ENCODE measurements around the gene OPCML.
"Not testable (repeated sequence)": the region's sequence is repeated elsewhere in the genome, so short reads cannot be mapped to it uniquely, and the experiment has no call there.

OPCML gene

DNA sequence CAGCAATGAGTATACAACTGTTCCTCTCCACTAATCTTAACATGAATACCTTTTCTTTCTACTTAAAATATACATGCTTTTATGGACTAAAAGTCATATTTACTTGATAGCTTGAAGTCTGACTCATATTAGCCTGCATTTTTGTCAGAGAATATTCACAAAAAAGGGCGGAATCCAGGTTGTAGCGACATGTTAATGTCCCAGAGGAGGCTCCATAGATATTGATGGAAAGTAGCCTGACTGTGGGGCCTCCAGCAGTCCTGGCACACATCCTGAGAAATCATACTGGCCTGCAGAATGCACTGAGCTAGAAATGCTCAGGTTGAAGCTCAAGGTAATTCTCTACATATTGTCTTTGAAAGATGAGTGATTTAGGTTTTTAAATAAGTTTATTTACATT is 1110.7 kb downstream of the OPCML start:
- no peak for DNase-seq (ENCODE audit: low read depth in 1 of 2, low spot score in 1 of 2)

GRCh38 chr11:132414451-132414850 is 1117.8 kb downstream of the OPCML start:
- DNase-seq (ENCODE audit: low read depth in 1 of 2, low spot score in 1 of 2), result no peak

DNA sequence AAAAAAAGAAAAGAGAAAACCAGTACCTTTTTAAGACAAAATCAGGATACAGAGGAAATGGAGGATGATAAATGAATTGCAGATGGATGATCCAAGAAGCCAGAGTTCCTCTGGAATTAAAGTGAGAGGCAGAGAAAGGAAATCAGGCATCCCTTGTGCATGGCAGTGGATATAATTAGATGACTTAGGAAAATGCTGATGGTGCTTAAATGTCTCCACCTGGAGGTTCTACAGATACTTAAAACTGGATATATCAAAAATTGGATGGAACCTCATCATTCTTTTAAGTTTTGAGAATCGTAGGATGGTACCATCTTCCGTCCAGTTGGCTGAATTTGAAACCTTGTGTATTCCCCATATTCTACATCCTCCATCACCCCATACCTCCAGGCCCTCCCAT is 1121.9 kb downstream of the OPCML start:
- DNase-seq (ENCODE audit: low read depth in 1 of 2, low spot score in 1 of 2), result no peak

- no peak for DNase-seq (ENCODE audit: low read depth in 1 of 2, low spot score in 1 of 2)
Observed at GRCh38 chr11:132409573-132410355, 1122.5 kb downstream of the OPCML start.

DNA sequence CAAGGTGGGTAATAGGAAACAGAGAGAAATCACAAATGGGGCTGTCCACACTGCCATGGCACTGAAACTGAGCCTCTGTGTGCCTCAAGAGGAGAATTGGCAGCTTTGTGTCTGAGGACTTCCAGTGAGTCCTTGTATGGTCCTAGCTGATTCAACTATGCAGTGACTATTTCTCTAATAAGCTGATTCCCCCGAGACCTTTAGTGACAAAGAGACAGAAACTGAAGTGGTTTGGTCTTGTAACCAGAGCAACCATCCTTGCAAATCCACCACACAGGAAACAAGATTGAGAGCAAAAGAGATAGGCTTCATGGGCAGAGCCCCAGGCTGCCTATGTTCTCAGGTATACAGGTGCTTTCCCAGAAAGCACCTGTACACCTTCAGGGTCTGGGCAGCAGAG is 1123.4 kb downstream of the OPCML start:
- no peak for DNase-seq (ENCODE audit: low read depth in 1 of 2, low spot score in 1 of 2)

DNA sequence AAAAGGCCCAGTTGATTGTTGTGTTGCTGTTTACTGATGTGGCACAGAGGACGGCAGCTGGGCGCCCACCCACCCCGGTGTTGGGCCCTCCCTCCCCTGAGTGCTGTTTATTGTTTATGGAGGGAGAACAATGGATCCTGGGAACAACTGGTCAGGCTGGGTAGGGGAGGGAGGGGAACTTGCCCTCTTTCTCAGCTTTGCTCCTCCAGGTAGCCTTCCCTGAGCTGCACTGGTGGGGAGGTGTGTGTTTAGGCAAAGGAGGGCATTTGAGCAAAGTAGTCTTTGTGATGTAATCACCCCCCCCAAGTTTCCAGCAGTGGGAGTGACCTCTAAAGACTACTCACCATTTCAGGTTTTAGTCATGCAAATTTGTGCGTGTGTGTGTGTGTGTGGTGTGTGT is 1126.6 kb downstream of the OPCML start:
- DNase-seq (ENCODE audit: low read depth in 1 of 2, low spot score in 1 of 2), result no peak

DNA sequence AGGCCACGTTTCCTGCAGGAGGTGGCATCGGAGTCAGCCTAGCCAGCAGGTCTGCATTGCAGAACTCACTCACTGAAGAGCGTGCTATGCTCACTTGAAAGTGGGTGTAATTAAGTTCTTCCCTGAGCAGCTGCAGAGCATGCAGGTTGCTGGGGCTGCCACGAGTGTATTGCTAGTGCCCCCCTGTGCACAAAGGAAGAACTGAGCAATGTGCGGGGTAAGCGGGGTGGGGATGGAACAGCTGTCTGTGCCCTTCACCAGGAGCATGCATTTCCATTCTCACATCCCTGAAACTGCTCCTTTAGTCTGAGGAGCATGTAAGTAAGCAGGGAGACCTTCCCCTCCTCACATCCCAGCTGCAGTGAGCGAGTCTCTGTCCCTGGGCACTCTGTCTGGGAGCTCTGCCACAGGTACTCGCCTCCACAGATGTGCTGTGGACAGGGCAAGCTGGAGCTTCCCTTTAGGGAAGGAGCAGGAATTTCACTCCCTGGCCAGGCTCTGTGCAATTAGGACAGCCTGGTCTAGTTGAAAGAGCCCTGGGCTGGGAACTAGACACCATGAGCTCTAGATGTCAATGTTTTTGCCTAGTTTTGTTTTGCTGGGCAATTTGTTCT is 1130.1 kb downstream of the OPCML start:
- DNase-seq (ENCODE audit: low read depth in 1 of 2, low spot score in 1 of 2), result no peak

DNA sequence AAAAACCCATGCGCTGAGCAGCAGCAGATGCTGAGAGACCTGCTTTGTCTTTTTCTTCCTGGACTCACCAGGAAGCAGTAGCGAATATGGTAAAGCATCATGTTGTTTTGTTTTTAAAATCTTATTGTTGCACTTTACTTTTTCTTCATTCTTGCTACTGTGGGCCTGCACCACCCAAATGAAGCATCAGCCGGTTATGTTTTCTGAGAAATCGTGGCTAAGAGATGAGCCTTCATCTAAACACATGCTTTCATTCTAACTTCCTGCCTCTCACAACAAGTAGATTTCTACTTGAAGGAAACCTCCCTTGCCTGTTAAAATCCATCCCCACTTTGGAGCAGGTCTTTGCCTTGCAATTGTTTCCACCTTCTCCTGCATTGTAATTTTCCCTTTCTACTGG is 1136.0 kb downstream of the OPCML start:
- DNase-seq (ENCODE audit: low read depth in 1 of 2, low spot score in 1 of 2), result no peak

DNA sequence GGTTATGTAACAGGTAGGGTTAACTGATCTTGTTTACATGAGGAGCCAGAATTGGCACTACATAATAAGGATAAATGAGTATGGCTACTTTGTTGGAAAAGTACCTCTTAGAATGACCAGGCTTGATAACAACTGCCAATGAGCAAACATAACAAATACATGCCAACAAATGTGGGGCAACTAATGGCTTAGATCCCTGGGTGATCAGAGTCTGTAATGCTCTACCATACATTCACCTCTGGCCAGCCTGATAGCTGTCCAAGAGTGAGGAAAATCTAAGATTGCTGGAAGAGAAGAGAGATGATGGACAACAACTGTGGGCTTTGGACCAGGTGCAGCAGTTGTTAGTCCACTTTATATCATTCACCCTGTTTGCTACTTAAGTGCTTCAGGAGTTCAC is 1136.9 kb downstream of the OPCML start:
- no peak for DNase-seq (ENCODE audit: low read depth in 1 of 2, low spot score in 1 of 2)

DNA sequence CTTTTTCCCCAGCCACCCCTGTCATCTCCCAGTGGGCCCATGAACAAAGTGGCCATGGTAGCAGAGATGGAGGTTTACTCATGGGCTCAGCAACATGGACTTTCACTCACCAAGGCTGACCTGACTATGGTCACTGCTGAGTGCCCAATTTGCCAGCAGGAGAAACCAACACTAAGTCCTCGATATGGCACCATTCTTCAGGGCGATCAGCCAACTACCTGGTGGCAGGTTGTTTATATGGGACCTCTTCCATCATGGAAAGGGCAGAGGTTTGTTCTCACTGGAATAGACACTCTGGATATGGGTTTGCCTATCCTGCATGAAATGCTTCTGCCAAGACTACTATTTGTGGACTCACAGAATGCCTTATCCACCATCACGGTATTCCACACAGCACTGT is 1152.8 kb downstream of the OPCML start:
- DNase-seq (ENCODE audit: low read depth in 1 of 2, low spot score in 1 of 2), result no peak

GRCh38 chr11:132373405-132374143 is 1158.7 kb downstream of the OPCML start:
- no peak for DNase-seq (ENCODE audit: low read depth in 1 of 2, low spot score in 1 of 2)

- not testable (repeated sequence) for DNase-seq (ENCODE audit: low read depth in 1 of 2, low spot score in 1 of 2)
Observed at GRCh38 chr11:132370114-132370513, 1162.2 kb downstream of the OPCML start.

DNA sequence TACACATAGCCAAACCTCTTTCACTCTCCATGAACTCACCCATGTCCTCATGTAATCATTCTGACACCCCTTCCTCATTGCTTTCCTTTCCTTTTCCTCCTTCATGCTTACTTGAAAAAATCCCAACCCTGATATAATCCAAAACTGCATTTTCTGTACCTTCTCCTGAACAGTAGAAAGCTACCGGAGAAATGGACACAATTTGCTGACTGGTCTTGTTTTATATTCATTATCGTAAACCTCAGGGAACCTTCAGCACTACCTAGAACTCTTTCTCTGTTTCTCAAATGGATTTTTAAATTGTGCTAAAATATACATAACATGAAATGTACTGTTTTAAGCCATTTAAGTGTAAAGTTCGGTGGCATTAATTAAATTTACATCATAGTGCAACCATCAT is 1165.0 kb downstream of the OPCML start:
- DNase-seq (ENCODE audit: low read depth in 1 of 2, low spot score in 1 of 2), result no peak

GRCh38 chr11:132365650-132366049 is 1166.7 kb downstream of the OPCML start:
- no peak for DNase-seq (ENCODE audit: low read depth in 1 of 2, low spot score in 1 of 2)
